ENCODE data around the gene BASP1.
A peak's percentile ranks its signal among the peaks of the same experiment; 100 is the strongest.

BASP1 gene, protein sequence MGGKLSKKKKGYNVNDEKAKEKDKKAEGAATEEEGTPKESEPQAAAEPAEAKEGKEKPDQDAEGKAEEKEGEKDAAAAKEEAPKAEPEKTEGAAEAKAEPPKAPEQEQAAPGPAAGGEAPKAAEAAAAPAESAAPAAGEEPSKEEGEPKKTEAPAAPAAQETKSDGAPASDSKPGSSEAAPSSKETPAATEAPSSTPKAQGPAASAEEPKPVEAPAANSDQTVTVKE

DNA sequence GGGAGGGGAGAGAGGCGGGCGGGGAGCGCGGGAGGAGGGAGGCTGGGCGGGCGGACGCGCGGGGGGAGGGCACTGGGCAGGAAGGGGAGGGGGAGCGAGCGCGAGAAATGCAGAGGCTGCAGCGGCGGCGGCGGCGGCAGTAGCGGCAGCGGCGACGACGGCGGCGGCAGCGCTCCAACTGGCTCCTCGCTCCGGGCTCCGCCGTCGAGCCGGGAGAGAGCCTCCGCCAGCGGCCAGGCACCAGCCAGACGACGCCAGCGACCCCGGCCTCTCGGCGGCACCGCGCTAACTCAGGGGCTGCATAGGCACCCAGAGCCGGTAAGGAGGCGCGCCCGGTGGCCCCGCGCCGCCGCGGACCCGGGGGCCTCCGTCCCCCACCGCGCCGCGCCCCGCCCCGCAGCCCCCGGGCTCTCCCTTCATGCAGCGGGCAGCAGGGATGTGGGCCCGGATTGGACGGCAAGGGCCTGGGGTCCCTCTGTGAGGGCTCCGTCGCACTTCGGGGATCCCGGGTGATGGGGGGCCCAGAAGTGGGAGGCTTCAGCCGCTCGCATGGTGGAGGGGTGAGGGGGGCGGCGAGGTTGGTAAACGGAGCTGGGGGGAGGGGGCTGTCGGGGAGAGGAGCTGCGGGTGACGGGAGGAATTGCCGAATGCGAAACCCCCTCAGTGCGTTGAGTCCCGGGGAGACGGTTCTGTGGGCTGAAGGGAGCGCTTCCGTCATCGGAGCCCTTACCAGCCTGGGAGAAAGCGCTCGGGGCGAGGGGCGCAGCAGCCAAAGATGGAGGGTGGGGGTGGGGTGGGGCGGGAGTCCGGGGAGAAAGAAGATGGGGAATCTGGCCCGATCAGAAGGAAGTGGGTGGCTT is at the start of gene BASP1:
Gene BASP1, plus strand, starts transcription at position 139 of the 860 bp plus-strand sequence. CDS start 57,586 bp downstream, outside the sequence.
- Histone ChIP-seq H3K36me3 (no peaks in the 10 kb centered on the region; the same call in 1 of the 2 replicates), H3K4me3 (ENCODE audit: low read depth, low read length) (peak within 1 kb of the TSS; percentile 54), H3K27ac (peak within 1 kb of the TSS; percentile 9; the same call in 1 of the 2 replicates), H3K9me3 (ENCODE audit: severe bottlenecking) (peaks cover 2% of the 10 kb centered on the region), H3K27me3 (ENCODE audit: insufficient read depth, low read depth, severe bottlenecking) (peaks cover 2% of the 10 kb centered on the region)
- TF ChIP-seq, protein P1, sequence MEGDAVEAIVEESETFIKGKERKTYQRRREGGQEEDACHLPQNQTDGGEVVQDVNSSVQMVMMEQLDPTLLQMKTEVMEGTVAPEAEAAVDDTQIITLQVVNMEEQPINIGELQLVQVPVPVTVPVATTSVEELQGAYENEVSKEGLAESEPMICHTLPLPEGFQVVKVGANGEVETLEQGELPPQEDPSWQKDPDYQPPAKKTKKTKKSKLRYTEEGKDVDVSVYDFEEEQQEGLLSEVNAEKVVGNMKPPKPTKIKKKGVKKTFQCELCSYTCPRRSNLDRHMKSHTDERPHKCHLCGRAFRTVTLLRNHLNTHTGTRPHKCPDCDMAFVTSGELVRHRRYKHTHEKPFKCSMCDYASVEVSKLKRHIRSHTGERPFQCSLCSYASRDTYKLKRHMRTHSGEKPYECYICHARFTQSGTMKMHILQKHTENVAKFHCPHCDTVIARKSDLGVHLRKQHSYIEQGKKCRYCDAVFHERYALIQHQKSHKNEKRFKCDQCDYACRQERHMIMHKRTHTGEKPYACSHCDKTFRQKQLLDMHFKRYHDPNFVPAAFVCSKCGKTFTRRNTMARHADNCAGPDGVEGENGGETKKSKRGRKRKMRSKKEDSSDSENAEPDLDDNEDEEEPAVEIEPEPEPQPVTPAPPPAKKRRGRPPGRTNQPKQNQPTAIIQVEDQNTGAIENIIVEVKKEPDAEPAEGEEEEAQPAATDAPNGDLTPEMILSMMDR (IDR thresholded peaks at IDR 0.05; ENCODE audit: low read depth, low read length): no peak
- peak; percentile 83 for DNase-seq

DNA sequence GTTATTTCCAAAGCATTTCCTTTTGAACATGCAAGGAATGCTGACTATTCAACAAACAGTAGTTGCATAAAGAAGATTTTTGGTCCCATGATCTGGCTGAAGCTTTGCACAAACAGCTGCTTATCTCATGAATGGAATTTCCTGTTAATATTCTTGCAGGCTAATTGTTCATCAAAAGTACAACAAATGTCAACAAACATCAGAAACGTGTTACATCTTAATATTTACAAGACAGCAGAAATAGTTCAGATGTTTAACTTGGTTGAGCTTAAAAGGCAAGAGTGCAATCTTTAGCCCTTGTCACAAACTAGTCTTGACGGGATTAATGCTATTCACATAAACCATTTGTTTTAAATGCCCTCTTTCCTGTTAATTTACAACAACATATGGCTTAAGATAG is 47.9 kb upstream of the BASP1 start:
- H3K27ac ChIP-seq: no peak overlapping the region
- DNase-seq: no peak
- no peak overlapping the region for H3K4me3 ChIP-seq (ENCODE audit: low read depth, low read length)
- no peaks in the 10 kb centered on the region for H3K9me3 ChIP-seq (ENCODE audit: severe bottlenecking)
- TF ChIP-seq, protein P1 (IDR thresholded peaks at IDR 0.05; ENCODE audit: low read depth, low read length): no peak
- H3K36me3 ChIP-seq: no peaks in the 10 kb centered on the region
- H3K27me3 ChIP-seq (ENCODE audit: insufficient read depth, low read depth, severe bottlenecking): no peaks in the 10 kb centered on the region

DNA sequence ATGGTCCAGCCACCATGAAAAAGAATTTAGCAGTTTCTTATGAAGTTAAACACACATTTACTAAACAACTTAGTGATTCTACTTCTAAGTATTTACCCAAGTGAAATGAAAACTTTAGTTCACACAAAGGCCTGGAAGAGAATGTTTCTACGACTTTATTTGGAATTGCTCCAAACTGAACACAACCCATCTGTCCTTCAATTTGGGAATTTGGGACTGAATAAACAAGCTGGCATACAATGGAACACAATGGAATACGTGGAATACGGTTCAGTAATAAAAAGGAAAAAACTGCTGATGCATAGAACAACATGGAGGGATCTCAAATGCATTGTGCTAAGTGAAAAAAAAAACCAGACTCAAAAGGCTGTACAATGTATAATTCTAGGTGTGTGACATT is 44.6 kb upstream of the BASP1 start:
- Histone ChIP-seq H3K27ac (no peak overlapping the region), H3K4me3 (ENCODE audit: low read depth, low read length) (no peak overlapping the region), H3K36me3 (no peaks in the 10 kb centered on the region), H3K27me3 (ENCODE audit: insufficient read depth, low read depth, severe bottlenecking) (no peaks in the 10 kb centered on the region), H3K9me3 (ENCODE audit: severe bottlenecking) (no peaks in the 10 kb centered on the region)
- TF ChIP-seq, protein P1 (IDR thresholded peaks at IDR 0.05; ENCODE audit: low read depth, low read length): no peak
- no peak for DNase-seq

DNA sequence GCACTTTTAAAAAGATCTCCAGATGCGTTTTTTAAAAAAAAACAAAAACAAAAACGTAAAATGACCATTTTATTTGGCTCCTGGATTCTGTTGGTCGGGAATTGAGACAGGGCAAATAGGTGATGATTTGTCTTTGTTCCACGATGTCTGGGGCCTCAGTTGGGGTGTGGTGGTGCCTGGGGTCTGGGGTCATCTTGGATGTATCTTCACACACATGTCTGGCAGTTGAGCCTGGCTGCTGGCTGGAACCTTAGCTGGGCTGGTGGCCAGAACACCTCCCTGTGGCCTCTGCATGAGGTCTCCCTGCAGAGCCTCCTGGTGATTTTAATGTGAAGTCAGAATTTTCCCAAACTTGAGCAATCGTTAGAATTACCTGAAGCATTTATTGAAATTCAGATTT is 42.5 kb upstream of the BASP1 start:
- no peak for DNase-seq
- no peak overlapping the region for H3K4me3 ChIP-seq (ENCODE audit: low read depth, low read length)
- no peaks in the 10 kb centered on the region for H3K9me3 ChIP-seq (ENCODE audit: severe bottlenecking)

DNA sequence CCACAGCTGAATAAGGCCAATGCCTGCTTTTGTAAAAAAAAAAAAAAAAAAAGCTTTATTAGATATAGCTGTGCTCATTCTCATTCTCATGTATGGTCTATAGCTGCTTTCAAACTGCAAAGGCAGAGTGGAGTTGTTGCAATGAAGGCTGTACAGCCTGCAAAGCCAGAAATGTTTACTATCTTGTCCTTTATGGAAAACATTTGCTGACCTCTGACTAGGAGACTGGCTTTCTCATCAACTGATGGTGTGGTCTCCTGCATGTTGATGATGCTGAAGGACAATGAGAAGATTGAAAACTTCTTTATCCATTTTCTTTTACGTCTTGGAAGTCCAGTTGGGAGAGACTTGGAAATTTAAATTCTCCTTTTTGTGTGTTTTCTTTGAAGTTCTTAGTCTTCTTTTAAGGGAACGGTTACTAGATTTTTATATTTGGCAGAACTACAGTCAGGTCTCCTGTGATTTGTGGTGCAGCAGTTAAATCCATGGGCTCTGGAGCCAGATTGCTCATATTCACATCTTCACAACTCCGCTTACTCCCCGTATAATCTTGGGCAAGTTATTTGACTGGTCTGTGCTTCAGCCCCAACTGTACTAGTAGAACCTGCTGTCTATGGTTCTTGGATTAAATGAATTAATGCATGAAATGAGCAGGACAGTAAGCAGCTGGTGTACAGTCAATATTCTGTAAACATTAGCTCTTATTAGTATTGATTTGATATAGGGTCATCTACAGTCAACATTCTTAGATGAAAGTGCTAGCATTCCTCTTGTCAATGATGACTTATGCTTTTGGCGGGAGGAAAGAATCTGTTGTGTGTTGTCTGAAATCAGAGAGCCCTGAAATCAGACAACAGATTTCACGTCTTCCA is 39.7 kb upstream of the BASP1 start:
- H3K27me3 ChIP-seq (ENCODE audit: insufficient read depth, low read depth, severe bottlenecking): no peaks in the 10 kb centered on the region
- H3K27ac ChIP-seq: no peak overlapping the region
- no peak for DNase-seq
- H3K36me3 ChIP-seq: no peaks in the 10 kb centered on the region
- TF ChIP-seq, protein P1 (IDR thresholded peaks at IDR 0.05; ENCODE audit: low read depth, low read length): no peak
- H3K9me3 ChIP-seq (ENCODE audit: severe bottlenecking): no peaks in the 10 kb centered on the region
- no peak overlapping the region for H3K4me3 ChIP-seq (ENCODE audit: low read depth, low read length)

More for the DNA sequence above, 42.5 kb upstream of the BASP1 start:
- no peaks in the 10 kb centered on the region for H3K36me3 ChIP-seq
- H3K27ac ChIP-seq: no peak overlapping the region
- no peaks in the 10 kb centered on the region for H3K27me3 ChIP-seq (ENCODE audit: insufficient read depth, low read depth, severe bottlenecking)
- TF ChIP-seq, protein P1 (IDR thresholded peaks at IDR 0.05; ENCODE audit: low read depth, low read length): no peak

Data from WERI-Rb-1 (cell line).